Type B pancreatic cell (in vitro differentiated cells): ENCODE data around the gene WNT7A. TPM values are rescaled to one million over a fixed set of nuclear protein-coding genes. Genes with fewer than 3 reads are reported as not detected.

Experiments used
- DNase-seq: peaks from one replicate; pipeline ENCODE4 v3.0.0; 2021; ENCODE audit warnings: mixed read lengths; ENCODE audit not compliant: unreplicated experiment; ENCODE audit errors: extremely low spot score
- H3K27ac Mint-ChIP-seq: 2 replicates; pipeline ENCODE4 v1.8.0; 2021; ENCODE audit warnings: mild to moderate bottlenecking, mixed read lengths
- H3K27me3 Mint-ChIP-seq: 2 replicates; pipeline ENCODE4 v1.8.0; 2021; ENCODE audit warnings: mixed read lengths
- H3K36me3 Mint-ChIP-seq: 2 replicates; pipeline ENCODE4 v1.8.0; 2021; ENCODE audit warnings: mixed read lengths
- H3K4me1 Mint-ChIP-seq: one replicate; pipeline ENCODE4 v1.8.0; 2021; ENCODE audit warnings: mixed read lengths; ENCODE audit not compliant: unreplicated experiment
- H3K4me3 Mint-ChIP-seq: 2 replicates; pipeline ENCODE4 v1.8.0; 2021; ENCODE audit warnings: mild to moderate bottlenecking, mixed read lengths
- H3K9me3 Mint-ChIP-seq: 2 replicates; pipeline ENCODE4 v1.8.0; 2021; ENCODE audit warnings: mixed read lengths
- total RNA-seq: library from RNA; stranded (reverse); gene quantifications from 2 replicates; pipeline ENCODE4 v1.2.1, GENCODE V29; 2021; ENCODE audit warnings: low replicate concordance
- TF ChIP-seq, protein P1 (sequence below): fragments of 200-600 bp; sonication (generic); conservative IDR thresholded peaks from 2 replicates; pipeline ENCODE4 v1.5.0; 2021; ENCODE audit warnings: antibody characterized with exemption, mild to moderate bottlenecking

Gene WNT7A
- total RNA-seq, 1 donor from 2014 or later: 3.4 TPM

DNA sequence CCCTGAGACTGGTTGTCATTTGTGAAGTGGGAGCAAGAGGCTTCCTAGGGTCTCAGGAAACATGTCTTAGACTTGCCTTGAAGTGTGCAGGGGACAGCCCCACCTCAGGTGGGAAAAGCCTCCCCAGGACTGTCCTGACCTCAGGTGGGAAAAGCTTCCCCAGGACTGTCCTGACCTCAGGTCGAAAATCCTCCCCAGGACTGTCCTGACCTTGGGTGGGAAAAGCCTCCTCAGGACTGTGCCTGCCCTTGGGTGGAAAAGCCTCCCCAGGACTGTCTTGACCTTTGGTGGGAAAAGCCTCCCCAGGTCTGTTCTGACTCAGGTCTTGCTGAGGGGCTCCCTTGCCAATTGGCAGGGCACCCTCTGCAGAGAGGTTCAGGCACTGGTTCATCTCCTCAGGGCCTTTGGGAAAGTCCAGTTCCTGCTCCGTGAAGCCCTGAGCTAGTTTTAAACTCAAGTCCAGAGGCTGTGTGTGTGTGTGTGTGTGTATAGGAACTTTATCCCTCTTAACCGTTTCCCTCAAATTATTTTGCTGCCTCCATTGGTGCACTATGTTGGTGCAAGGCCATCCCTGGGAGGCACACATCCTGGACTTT is 64.7 kb downstream of the WNT7A start:
- H3K27me3 Mint-ChIP-seq: no peaks in the 10 kb centered on the region
- no peak for DNase-seq

GRCh38 chr3:13812034-13812471 is 67.8 kb downstream of the WNT7A start:
- Mint-ChIP-seq H3K27ac (no peak overlapping the region), H3K36me3 (peaks cover 7% of the 10 kb centered on the region), H3K4me1 (no peaks in the 10 kb centered on the region), H3K9me3 (peaks cover 7% of the 10 kb centered on the region), H3K4me3 (no peak overlapping the region), H3K27me3 (no peaks in the 10 kb centered on the region)
- DNase-seq: no peak
- TF ChIP-seq, protein P1, sequence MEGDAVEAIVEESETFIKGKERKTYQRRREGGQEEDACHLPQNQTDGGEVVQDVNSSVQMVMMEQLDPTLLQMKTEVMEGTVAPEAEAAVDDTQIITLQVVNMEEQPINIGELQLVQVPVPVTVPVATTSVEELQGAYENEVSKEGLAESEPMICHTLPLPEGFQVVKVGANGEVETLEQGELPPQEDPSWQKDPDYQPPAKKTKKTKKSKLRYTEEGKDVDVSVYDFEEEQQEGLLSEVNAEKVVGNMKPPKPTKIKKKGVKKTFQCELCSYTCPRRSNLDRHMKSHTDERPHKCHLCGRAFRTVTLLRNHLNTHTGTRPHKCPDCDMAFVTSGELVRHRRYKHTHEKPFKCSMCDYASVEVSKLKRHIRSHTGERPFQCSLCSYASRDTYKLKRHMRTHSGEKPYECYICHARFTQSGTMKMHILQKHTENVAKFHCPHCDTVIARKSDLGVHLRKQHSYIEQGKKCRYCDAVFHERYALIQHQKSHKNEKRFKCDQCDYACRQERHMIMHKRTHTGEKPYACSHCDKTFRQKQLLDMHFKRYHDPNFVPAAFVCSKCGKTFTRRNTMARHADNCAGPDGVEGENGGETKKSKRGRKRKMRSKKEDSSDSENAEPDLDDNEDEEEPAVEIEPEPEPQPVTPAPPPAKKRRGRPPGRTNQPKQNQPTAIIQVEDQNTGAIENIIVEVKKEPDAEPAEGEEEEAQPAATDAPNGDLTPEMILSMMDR: no peak

More for the DNA sequence above, 64.7 kb downstream of the WNT7A start:
- no peaks in the 10 kb centered on the region for H3K4me1 Mint-ChIP-seq
- H3K27ac Mint-ChIP-seq: no peak overlapping the region
- H3K4me3 Mint-ChIP-seq: no peak overlapping the region
- TF ChIP-seq, protein P1: no peak
- H3K36me3 Mint-ChIP-seq: peaks cover 7% of the 10 kb centered on the region
- H3K9me3 Mint-ChIP-seq: peaks cover 7% of the 10 kb centered on the region

- Mint-ChIP-seq H3K36me3 (peaks cover 5% of the 10 kb centered on the region), H3K27me3 (no peaks in the 10 kb centered on the region), H3K4me1 (no peaks in the 10 kb centered on the region), H3K27ac (no peak overlapping the region), H3K4me3 (no peak overlapping the region), H3K9me3 (peaks cover 7% of the 10 kb centered on the region)
- TF ChIP-seq, protein P1: no peak
- no peak for DNase-seq
Measured at GRCh38 chr3:13811614-13812013, 68.3 kb downstream of the WNT7A start.

DNA sequence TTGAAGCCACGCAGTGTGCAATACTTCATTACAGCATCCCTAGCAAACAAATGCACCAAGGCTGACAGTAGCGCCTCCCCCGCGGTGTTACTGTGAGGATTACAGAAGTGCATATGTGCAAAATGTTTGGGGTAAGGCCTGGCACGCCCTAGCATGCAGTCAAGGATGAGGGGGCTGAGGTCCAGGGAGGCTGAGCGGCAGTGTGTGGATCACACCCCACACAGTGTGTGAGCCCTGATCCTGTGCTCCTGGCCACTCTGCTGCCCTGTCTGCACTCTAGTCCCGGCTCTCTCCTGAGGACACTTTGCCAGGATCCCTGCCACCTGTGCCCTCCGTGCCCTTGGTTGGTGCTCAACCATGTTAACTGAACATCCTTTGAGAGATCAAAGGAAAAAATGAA is 71.3 kb downstream of the WNT7A start:
- Mint-ChIP-seq H3K36me3 (no peaks in the 10 kb centered on the region), H3K9me3 (peaks cover 5% of the 10 kb centered on the region), H3K27me3 (no peaks in the 10 kb centered on the region), H3K4me3 (no peak overlapping the region), H3K27ac (no peak overlapping the region), H3K4me1 (no peaks in the 10 kb centered on the region)
- TF ChIP-seq, protein P1: no peak
- DNase-seq: no peak

GRCh38 chr3:13801361-13802204 is 78.3 kb downstream of the WNT7A start:
- TF ChIP-seq, protein P1: no peak
- no peak overlapping the region for H3K4me3 Mint-ChIP-seq
- no peak overlapping the region for H3K27ac Mint-ChIP-seq
- no peaks in the 10 kb centered on the region for H3K36me3 Mint-ChIP-seq
- peaks cover 9% of the 10 kb centered on the region for H3K27me3 Mint-ChIP-seq
- no peaks in the 10 kb centered on the region for H3K4me1 Mint-ChIP-seq
- no peak for DNase-seq
- peaks cover 5% of the 10 kb centered on the region for H3K9me3 Mint-ChIP-seq
